HG03521 (cell line): ENCODE data around the gene APOOL.
"Not testable (repeated sequence)": the region's sequence is repeated elsewhere in the genome, so short reads cannot be mapped to it uniquely, and the experiment has no call there.

Experiments used
- ATAC-seq: cut with Tn5 transposase; IDR thresholded peaks from one replicate; pipeline ENCODE4 v1.9.1; 2021; ENCODE audit warnings: mild to moderate bottlenecking, moderate library complexity; ENCODE audit not compliant: unreplicated experiment

Gene APOOL

GRCh38 chrX:85003655-85004244 is at the start of gene APOOL:
TSS of gene APOOL (plus strand) at chrX:85003877. CDS start at chrX:85003913, 36 bp downstream.
- peak; percentile 97 for ATAC-seq

GRCh38 chrX:84956304-84956703 is 47.4 kb upstream of the APOOL start:
- no peak for ATAC-seq

- ATAC-seq: no peak
Observed at GRCh38 chrX:84974803-84975202, 28.9 kb upstream of the APOOL start.

GRCh38 chrX:84991739-84992138 is 11.9 kb upstream of the APOOL start:
- not testable (repeated sequence) for ATAC-seq

GRCh38 chrX:84993150-84993549 is 10.5 kb upstream of the APOOL start:
- ATAC-seq: no peak

GRCh38 chrX:85001344-85001743 is 2.3 kb upstream of the APOOL start:
- no peak for ATAC-seq

- no peak for ATAC-seq
Observed at GRCh38 chrX:85004255-85004654, 578 bp downstream of the APOOL start.

GRCh38 chrX:85012098-85012497 is 8.4 kb downstream of the APOOL start:
- ATAC-seq: no peak

- ATAC-seq: not testable (repeated sequence)
Observed at GRCh38 chrX:85015351-85015750, 11.7 kb downstream of the APOOL start.

- ATAC-seq: no peak
Observed at GRCh38 chrX:85017721-85018120, 14.0 kb downstream of the APOOL start.

- no peak for ATAC-seq
Observed at GRCh38 chrX:85018471-85018870, 14.8 kb downstream of the APOOL start.

GRCh38 chrX:85020216-85020615 is 16.5 kb downstream of the APOOL start:
- no peak for ATAC-seq

- ATAC-seq: no peak
Observed at GRCh38 chrX:85024044-85024443, 20.4 kb downstream of the APOOL start.

- ATAC-seq: no peak
Observed at GRCh38 chrX:85024562-85024961, 20.9 kb downstream of the APOOL start.

GRCh38 chrX:85026170-85026569 is 22.5 kb downstream of the APOOL start:
- no peak for ATAC-seq

- ATAC-seq: no peak
Observed at GRCh38 chrX:85029043-85029442, 25.4 kb downstream of the APOOL start.

- ATAC-seq: no peak
Observed at GRCh38 chrX:85031505-85031904, 27.8 kb downstream of the APOOL start.

GRCh38 chrX:85037114-85037513 is 33.4 kb downstream of the APOOL start:
- no peak for ATAC-seq

GRCh38 chrX:85051627-85052026 is 48.0 kb downstream of the APOOL start:
- ATAC-seq: no peak

- no peak for ATAC-seq
Observed at GRCh38 chrX:85052205-85052604, 48.5 kb downstream of the APOOL start.

- no peak for ATAC-seq
Observed at GRCh38 chrX:85052636-85053343, 49.1 kb downstream of the APOOL start.

GRCh38 chrX:85065512-85066198 is 62.0 kb downstream of the APOOL start:
- no peak for ATAC-seq
